GM12878 (cell line): ENCODE data around the gene MAP3K6. TPM values are rescaled to one million over a fixed set of nuclear protein-coding genes. Genes with fewer than 3 reads are reported as not detected.

ENCODE experiments used
- ATAC-seq: fragments of 200-7000 bp; cut with Tn5 transposase; 3 replicates; pipeline ENCODE4 v1.9.1; 2020; ENCODE audit warnings: mild to moderate bottlenecking, moderate library complexity
- BruUV-seq: library from RNA; stranded (reverse); fragments of 400-500 nt; replicated peaks from 2 replicates; lab custom pipeline; 2021; lab: Mats Ljungman, UMichigan
- CTCF ChIA-PET: fragments of 300-600 bp; sonication (Branson Sonifier 250); formaldehyde crosslinking; extraction: SDS; loops from one replicate; lab custom pipeline; 2021; ENCODE audit warnings: inconsistent platforms; lab: Yijun Ruan, JAX
- POLR2A ChIA-PET: fragments of 350-600 bp; formaldehyde crosslinking; extraction: SDS; loops from one replicate; lab custom pipeline; 2021; ENCODE audit warnings: inconsistent platforms; lab: Charles Lee
- RAD21 ChIA-PET: fragments of 300-600 bp; sonication (Branson Sonifier 250); formaldehyde crosslinking; loops from one replicate; lab custom pipeline; 2023; ENCODE audit warnings: antibody characterized with exemption; ENCODE audit not compliant: unreplicated experiment; lab: Charles Lee
- SMC1A ChIA-PET: fragments of 300-600 bp; sonication (Branson Sonifier 250); formaldehyde crosslinking; loops from one replicate; lab custom pipeline; 2023; ENCODE audit not compliant: unreplicated experiment, uncharacterized antibody; lab: Charles Lee
- DNase-seq: peaks from one replicate; pipeline ENCODE4 v3.0.0-alpha.2; 2011; ENCODE audit warnings: low read depth, low spot score
- FAIRE-seq: peaks from 3 replicates; lab custom pipeline; 2011; peaks lifted over from hg19 to GRCh38; lab: Jason Lieb, UNC
- H2AFZ ChIP-seq: 2 replicates; pipeline ENCODE4 v1.6.0; 2011; ENCODE audit warnings: low read depth, low read length, control low read depth; ENCODE audit not compliant: control insufficient read depth
- H3K27ac ChIP-seq: 2 replicates; pipeline ENCODE4 v1.5.1; 2011; ENCODE audit warnings: control low read depth; ENCODE audit not compliant: control insufficient read depth, insufficient read depth
- H3K27me3 ChIP-seq, 2 experiments: replicated peaks in 1 of 2; 2 replicates each; pipeline versions ENCODE4 v1.6.0 to v1.6.1; 2011; ENCODE audit warnings: low read length in 1 of 2; ENCODE audit not compliant: control insufficient read depth in 2 of 2, insufficient read depth in 2 of 2
- H3K36me3 ChIP-seq, 2 experiments: 2 replicates each; pipeline ENCODE4 v1.5.1; 2011; ENCODE audit warnings: low read length in 1 of 2; ENCODE audit not compliant: control insufficient read depth in 2 of 2, insufficient read depth in 2 of 2
- H3K4me1 ChIP-seq: 2 replicates; pipeline ENCODE4 v1.6.1; 2011; ENCODE audit warnings: mild to moderate bottlenecking, low read length, moderate library complexity, mixed read lengths; ENCODE audit not compliant: control insufficient read depth, insufficient read depth
- H3K4me2 ChIP-seq: 2 replicates; pipeline ENCODE4 v1.6.0; 2011; ENCODE audit warnings: control low read depth; ENCODE audit not compliant: control insufficient read depth, insufficient read depth
- H3K4me3 ChIP-seq: fragments of 200-600 bp; sonication (generic); 2 replicates; pipeline ENCODE4 v1.5.1; 2016
- H3K79me2 ChIP-seq: 2 replicates; pipeline ENCODE4 v1.6.0; 2011; ENCODE audit warnings: low read length; ENCODE audit not compliant: control insufficient read depth, insufficient read depth
- H3K9ac ChIP-seq: 2 replicates; pipeline ENCODE4 v1.8.0; 2011; ENCODE audit warnings: low read length, control low read depth, mixed read lengths; ENCODE audit not compliant: control insufficient read depth, insufficient read depth
- H3K9me3 ChIP-seq: replicated peaks from 3 replicates; pipeline ENCODE4 v1.5.1; 2011; ENCODE audit warnings: mild to moderate bottlenecking, low read length; ENCODE audit not compliant: control insufficient read depth, insufficient read depth
- H4K20me1 ChIP-seq: 2 replicates; pipeline ENCODE4 v1.6.0; 2011; ENCODE audit not compliant: control insufficient read depth, insufficient read depth
- FOXK2 ChIP-seq: fragments of 450-650 bp; IDR thresholded peaks from 2 replicates; pipeline ENCODE4 v1.6.1; 2017; ENCODE audit warnings: mild to moderate bottlenecking, moderate library complexity
- FOXM1 ChIP-seq: IDR thresholded peaks from 2 replicates; pipeline ENCODE4 v1.6.1; 2012; ENCODE audit warnings: low read depth, mild to moderate bottlenecking, inconsistent platforms, low read length, moderate library complexity
- JUNB ChIP-seq: IDR thresholded peaks from 2 replicates; pipeline ENCODE4 v1.6.1; 2016; ENCODE audit warnings: antibody characterized with exemption, mild to moderate bottlenecking
- MEF2B ChIP-seq: fragments of 450-650 bp; IDR thresholded peaks from 2 replicates; pipeline ENCODE4 v1.6.1; 2018; ENCODE audit warnings: mild to moderate bottlenecking, moderate library complexity; ENCODE audit not compliant: partially characterized antibody, poor library complexity, severe bottlenecking
- MXI1 ChIP-seq: fragments of 150-350 bp; IDR thresholded peaks from 2 replicates; pipeline ENCODE4 v1.6.1; 2011; ENCODE audit warnings: low read depth, mild to moderate bottlenecking, inconsistent platforms, low read length, improper control_type of control experiment
- NRF1 ChIP-seq: conservative IDR thresholded peaks from 2 replicates; pipeline ENCODE4 v1.6.1; 2011; ENCODE audit warnings: mild to moderate bottlenecking, low read depth, low read length, improper control_type of control experiment
- TBL1XR1 ChIP-seq: IDR thresholded peaks from 2 replicates; pipeline ENCODE4 v1.6.1; 2012; ENCODE audit warnings: low read depth, low read length, improper control_type of control experiment
- WGBS: methylation state at CpG from one replicate; pipeline ENCODE4 v1.1.6; 2016; ENCODE audit warnings: low lambda C conversion rate; ENCODE audit not compliant: insufficient replicate concordance, insufficient coverage; ENCODE audit errors: missing lambda C conversion rate; 5-methylcytosine and 5-hydroxymethylcytosine counted together
- in situ Hi-C: fragments of 300-500 bp; cut with MboI; formaldehyde crosslinking; loops from 9 replicates; pipeline ENCODE4 v1.14.3; 2018; ENCODE audit warnings: mixed read lengths
- intact Hi-C: fragments of 100-400 bp; cut with micrococcal nuclease; formaldehyde crosslinking; loops from one replicate; pipeline ENCODE4 v1.14.2; 2022; ENCODE audit not compliant: unreplicated experiment
- polyA plus RNA-seq, 11 experiments: library from polyadenylated mRNA; depleted of rRNA in 4 of 11; unstranded in 6 of 11; stranded (reverse) in 5 of 11; fragments of >200 nt; fragmentation: Nextera tagmentation in 4 of 11; fragmentation: Illumina TruSeq in 1 of 11; extraction: Ambion mirVana in 4 of 11; extraction: Trizol in 1 of 11; gene quantifications; 1 replicate in 1 of 11; 2 replicates in 10 of 11; pipeline versions ENCODE4 v1.2.1 to v1.2.3, GENCODE V29; 2011 to 2016; ENCODE audit warnings: inconsistent platforms in 2 of 11, missing spikeins in 2 of 11, low read depth in 1 of 11
- small RNA-seq: library from RNA; depleted of rRNA; stranded (forward); fragments of <200 nt; gene quantifications from one replicate; pipeline ENCODE3, GENCODE V24; 2014
- total RNA-seq, 4 experiments: library from RNA; depleted of rRNA in 3 of 4; stranded (reverse); fragments of >200 nt in 3 of 4; fragmentation: Illumina TruSeq in 1 of 4; extraction: Trizol in 1 of 4; gene quantifications; 2 replicates each; pipeline versions ENCODE4 v1.2.1 to v1.2.3, GENCODE V29; 2013 to 2021
- TF ChIP-seq, protein P1 (sequence below): fragments of 450-650 bp; formaldehyde crosslinking; IDR thresholded peaks from 2 replicates; pipeline ENCODE4 v1.4.0; 2022; ENCODE audit warnings: mild to moderate bottlenecking, moderate library complexity
- TF ChIP-seq, protein P2 (sequence below): fragments of 450-650 bp; IDR thresholded peaks from 2 replicates; pipeline ENCODE4 v1.6.1; 2017; ENCODE audit warnings: antibody characterized with exemption, mild to moderate bottlenecking, moderate library complexity

MAP3K6 gene
- total and polyA plus RNA-seq, 10 of the 15 experiments (the other 5 are each of a cell fraction or from before 2014, with no cell fraction given): 0.15 to 3.4 (median 1.2) TPM; not detected in 1

DNA sequence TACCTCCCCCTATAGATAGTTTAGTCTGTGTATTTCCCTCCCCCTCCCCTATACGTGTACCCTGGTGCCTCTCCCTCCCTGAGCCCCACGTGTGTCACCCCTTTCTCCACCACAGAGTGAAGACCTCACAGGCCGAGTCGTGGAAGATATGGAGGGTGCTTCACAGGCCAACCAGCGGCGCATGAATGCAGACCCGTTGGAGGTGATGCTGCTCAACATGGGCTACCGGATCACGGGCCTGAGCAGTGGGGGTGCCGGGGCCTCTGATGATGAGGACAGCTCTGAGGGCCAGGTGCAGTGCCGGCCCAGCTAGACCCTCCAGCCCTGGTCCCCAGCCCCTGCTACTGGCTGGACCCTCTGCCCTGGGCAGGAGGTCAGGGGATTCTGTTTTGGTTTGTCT lies 60.7 kb downstream of the MAP3K6 start:
- H4K20me1 ChIP-seq: no peaks in the 10 kb centered on the region
- ATAC-seq (no peak), FAIRE-seq (no peak), DNase-seq (no peak)
- no peaks in the 10 kb centered on the region for H3K27me3 ChIP-seq
- no peaks in the 10 kb centered on the region for H3K9me3 ChIP-seq
- no peaks in the 10 kb centered on the region for H3K4me1 ChIP-seq
- no peak overlapping the region for H3K4me2 ChIP-seq
- H3K4me3 ChIP-seq: no peak overlapping the region
- peaks cover 0 to 6% of the 10 kb centered on the region in 2 experiments; a peak in 1 of 4 replicates for H3K36me3 ChIP-seq
- no peak overlapping the region for H3K9ac ChIP-seq
- in situ Hi-C loops: no loop called here
- 84% methylated on average over 11 of the region's 11 CpGs for WGBS
- CTCF ChIA-PET: interaction anchor here (1.5 to 3.5 kb wide), 4 partner anchors 10 to 84 kb away, joined by 3 to 9 read pairs (median 6); no protein-coding TSS in a partner anchor
- H3K79me2 ChIP-seq: no peaks in the 10 kb centered on the region
- no peak overlapping the region for H2AFZ ChIP-seq
- intact Hi-C loops: no loop called here
- BruUV-seq: no TSS peak
- no peak overlapping the region for H3K27ac ChIP-seq
- no peak for TF ChIP-seq FOXM1
- no peak for TF ChIP-seq MXI1
- TF ChIP-seq FOXK2: no peak
- no peak for TF ChIP-seq MEF2B
- TF ChIP-seq NRF1: no peak
- no peak for TF ChIP-seq JUNB
- TF ChIP-seq TBL1XR1: no peak
- TF ChIP-seq, protein P1, sequence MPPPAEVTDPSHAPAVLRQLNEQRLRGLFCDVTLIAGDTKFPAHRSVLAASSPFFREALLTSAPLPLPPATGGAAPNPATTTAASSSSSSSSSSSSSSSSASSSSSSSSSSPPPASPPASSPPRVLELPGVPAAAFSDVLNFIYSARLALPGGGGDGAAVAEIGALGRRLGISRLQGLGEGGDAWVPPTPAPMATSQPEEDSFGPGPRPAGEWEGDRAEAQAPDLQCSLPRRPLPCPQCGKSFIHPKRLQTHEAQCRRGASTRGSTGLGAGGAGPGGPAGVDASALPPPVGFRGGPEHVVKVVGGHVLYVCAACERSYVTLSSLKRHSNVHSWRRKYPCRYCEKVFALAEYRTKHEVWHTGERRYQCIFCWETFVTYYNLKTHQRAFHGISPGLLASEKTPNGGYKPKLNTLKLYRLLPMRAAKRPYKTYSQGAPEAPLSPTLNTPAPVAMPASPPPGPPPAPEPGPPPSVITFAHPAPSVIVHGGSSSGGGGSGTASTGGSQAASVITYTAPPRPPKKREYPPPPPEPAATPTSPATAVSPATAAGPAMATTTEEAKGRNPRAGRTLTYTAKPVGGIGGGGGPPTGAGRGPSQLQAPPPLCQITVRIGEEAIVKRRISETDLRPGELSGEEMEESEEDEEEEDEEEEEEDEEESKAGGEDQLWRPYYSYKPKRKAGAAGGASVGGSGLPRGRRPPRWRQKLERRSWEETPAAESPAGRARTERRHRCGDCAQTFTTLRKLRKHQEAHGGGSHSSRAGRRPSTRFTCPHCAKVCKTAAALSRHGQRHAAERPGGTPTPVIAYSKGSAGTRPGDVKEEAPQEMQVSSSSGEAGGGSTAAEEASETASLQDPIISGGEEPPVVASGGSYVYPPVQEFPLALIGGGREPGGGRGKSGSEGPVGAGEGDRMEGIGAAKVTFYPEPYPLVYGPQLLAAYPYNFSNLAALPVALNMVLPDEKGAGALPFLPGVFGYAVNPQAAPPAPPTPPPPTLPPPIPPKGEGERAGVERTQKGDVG (CRISPR knock-in tag): no peak
- TF ChIP-seq, protein P2, sequence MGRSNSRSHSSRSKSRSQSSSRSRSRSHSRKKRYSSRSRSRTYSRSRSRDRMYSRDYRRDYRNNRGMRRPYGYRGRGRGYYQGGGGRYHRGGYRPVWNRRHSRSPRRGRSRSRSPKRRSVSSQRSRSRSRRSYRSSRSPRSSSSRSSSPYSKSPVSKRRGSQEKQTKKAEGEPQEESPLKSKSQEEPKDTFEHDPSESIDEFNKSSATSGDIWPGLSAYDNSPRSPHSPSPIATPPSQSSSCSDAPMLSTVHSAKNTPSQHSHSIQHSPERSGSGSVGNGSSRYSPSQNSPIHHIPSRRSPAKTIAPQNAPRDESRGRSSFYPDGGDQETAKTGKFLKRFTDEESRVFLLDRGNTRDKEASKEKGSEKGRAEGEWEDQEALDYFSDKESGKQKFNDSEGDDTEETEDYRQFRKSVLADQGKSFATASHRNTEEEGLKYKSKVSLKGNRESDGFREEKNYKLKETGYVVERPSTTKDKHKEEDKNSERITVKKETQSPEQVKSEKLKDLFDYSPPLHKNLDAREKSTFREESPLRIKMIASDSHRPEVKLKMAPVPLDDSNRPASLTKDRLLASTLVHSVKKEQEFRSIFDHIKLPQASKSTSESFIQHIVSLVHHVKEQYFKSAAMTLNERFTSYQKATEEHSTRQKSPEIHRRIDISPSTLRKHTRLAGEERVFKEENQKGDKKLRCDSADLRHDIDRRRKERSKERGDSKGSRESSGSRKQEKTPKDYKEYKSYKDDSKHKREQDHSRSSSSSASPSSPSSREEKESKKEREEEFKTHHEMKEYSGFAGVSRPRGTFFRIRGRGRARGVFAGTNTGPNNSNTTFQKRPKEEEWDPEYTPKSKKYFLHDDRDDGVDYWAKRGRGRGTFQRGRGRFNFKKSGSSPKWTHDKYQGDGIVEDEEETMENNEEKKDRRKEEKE: no peak
- TF ChIP-seq, all 136 proteins: peak for 0
- ChIA-PET POLR2A (no interaction called here), SMC1A (interaction anchor here (1.0 to 1.4 kb wide), 2 partner anchors 8 to 51 kb away, joined by 3 read pairs; no protein-coding TSS in a partner anchor), RAD21 (interaction anchor here (1.2 kb wide), 1 partner anchor 89 kb away, joined by 4 read pairs; no protein-coding TSS in a partner anchor)

Small RNA genes within 50 kb of the gene (small RNA-seq; reads per million reads assigned to genes)
- gene RNU6-48P: not detected

Other genes with a start within 250 kb of the MAP3K6 start
Only the 7 nearest of the 9 such genes appear.
- 14.2 and 15.4 TPM in 2 replicates for gene WDTC1, start 132.3 kb downstream of the MAP3K6 start, total RNA-seq (2014; rRNA removed)
- 8.0 and 8.2 TPM in 2 replicates for gene WDTC1, start 132.3 kb downstream of the MAP3K6 start, total RNA-seq (2014; rRNA removed; fragmentation: Illumina TruSeq; extraction: Trizol)
- gene WDTC1, start 132.3 kb downstream of the MAP3K6 start, total RNA-seq (2021): 28.7 and 30.3 TPM in 2 replicates
- gene WDTC1, start 132.3 kb downstream of the MAP3K6 start, polyA plus RNA-seq (2011; rRNA removed): 3.1 and 7.2 TPM in 2 replicates
- gene WDTC1, start 132.3 kb downstream of the MAP3K6 start, polyA plus RNA-seq (2014; fragmentation: Illumina TruSeq; extraction: Trizol): 12.6 and 19.0 TPM in 2 replicates
- under 1 TPM; 0.21 to 0.26 TPM for gene WDTC1, start 132.3 kb downstream of the MAP3K6 start, polyA plus RNA-seq (2014; fragmentation: Nextera tagmentation; extraction: Ambion mirVana)
- gene WDTC1, start 132.3 kb downstream of the MAP3K6 start, polyA plus RNA-seq (2014; rRNA removed): 15.1 and 17.3 TPM in 2 replicates
- 1 to 10 TPM; 2.8 to 3.7 TPM for gene WDTC1, start 132.3 kb downstream of the MAP3K6 start, polyA plus RNA-seq (2016; fragmentation: Nextera tagmentation; extraction: Ambion mirVana)
- gene TMEM222, start 44.8 kb downstream of the MAP3K6 start, total RNA-seq (2014; rRNA removed): 29.1 and 38.0 TPM in 2 replicates
- gene TMEM222, start 44.8 kb downstream of the MAP3K6 start, total RNA-seq (2014; rRNA removed; fragmentation: Illumina TruSeq; extraction: Trizol): 22.5 and 23.9 TPM in 2 replicates
- gene TMEM222, start 44.8 kb downstream of the MAP3K6 start, total RNA-seq (2021): 39.3 TPM in 2 replicates
- gene TMEM222, start 44.8 kb downstream of the MAP3K6 start, polyA plus RNA-seq (2011; rRNA removed): 12.5 and 27.5 TPM in 2 replicates
- gene TMEM222, start 44.8 kb downstream of the MAP3K6 start, polyA plus RNA-seq (2014; fragmentation: Illumina TruSeq; extraction: Trizol): 11.4 and 32.9 TPM in 2 replicates
- 1 to 10 TPM; 3.8 to 7.8 TPM for gene TMEM222, start 44.8 kb downstream of the MAP3K6 start, polyA plus RNA-seq (2014; fragmentation: Nextera tagmentation; extraction: Ambion mirVana)
- 43.5 and 53.2 TPM in 2 replicates for gene TMEM222, start 44.8 kb downstream of the MAP3K6 start, polyA plus RNA-seq (2014; rRNA removed)
- gene TMEM222, start 44.8 kb downstream of the MAP3K6 start, polyA plus RNA-seq (2016; fragmentation: Nextera tagmentation; extraction: Ambion mirVana): 10 to 100 TPM; 41.1 to 42.4 TPM
- gene SYTL1, start 24.9 kb downstream of the MAP3K6 start, total RNA-seq (2014; rRNA removed): 37.2 and 42.5 TPM in 2 replicates
- gene SYTL1, start 24.9 kb downstream of the MAP3K6 start, total RNA-seq (2014; rRNA removed; fragmentation: Illumina TruSeq; extraction: Trizol): 6.2 and 8.1 TPM in 2 replicates
- gene SYTL1, start 24.9 kb downstream of the MAP3K6 start, total RNA-seq (2021): 37.5 and 38.6 TPM in 2 replicates
- gene SYTL1, start 24.9 kb downstream of the MAP3K6 start, polyA plus RNA-seq (2011; rRNA removed): 1.5 and 2.7 TPM in 2 replicates
- gene SYTL1, start 24.9 kb downstream of the MAP3K6 start, polyA plus RNA-seq (2014; fragmentation: Illumina TruSeq; extraction: Trizol): 1.2 and 3.7 TPM in 2 replicates
- gene SYTL1, start 24.9 kb downstream of the MAP3K6 start, polyA plus RNA-seq (2014; fragmentation: Nextera tagmentation; extraction: Ambion mirVana): 1 to 10 TPM in 1 of 2 experiments, under 1 TPM in 1; 0.72 to 3.5 TPM
- 45.6 and 59.4 TPM in 2 replicates for gene SYTL1, start 24.9 kb downstream of the MAP3K6 start, polyA plus RNA-seq (2014; rRNA removed)
- gene SYTL1, start 24.9 kb downstream of the MAP3K6 start, polyA plus RNA-seq (2016; fragmentation: Nextera tagmentation; extraction: Ambion mirVana): 10 to 100 TPM; 21.5 to 33.9 TPM
- not detected in 2 replicates for gene FCN3, start 7.9 kb upstream of the MAP3K6 start, total RNA-seq (2014; rRNA removed)
- gene FCN3, start 7.9 kb upstream of the MAP3K6 start, total RNA-seq (2014; rRNA removed; fragmentation: Illumina TruSeq; extraction: Trizol): not detected in 2 replicates
- 0.28 and 0.32 TPM in 2 replicates for gene FCN3, start 7.9 kb upstream of the MAP3K6 start, total RNA-seq (2021)
- gene FCN3, start 7.9 kb upstream of the MAP3K6 start, polyA plus RNA-seq (2011; rRNA removed): not detected in 2 replicates
- not detected in 2 replicates for gene FCN3, start 7.9 kb upstream of the MAP3K6 start, polyA plus RNA-seq (2014; fragmentation: Illumina TruSeq; extraction: Trizol)
- not detected for gene FCN3, start 7.9 kb upstream of the MAP3K6 start, polyA plus RNA-seq (2014; fragmentation: Nextera tagmentation; extraction: Ambion mirVana)
- not detected in 2 replicates for gene FCN3, start 7.9 kb upstream of the MAP3K6 start, polyA plus RNA-seq (2014; rRNA removed)
- gene FCN3, start 7.9 kb upstream of the MAP3K6 start, polyA plus RNA-seq (2016; fragmentation: Nextera tagmentation; extraction: Ambion mirVana): not detected
- not detected in 2 replicates for gene CD164L2, start 16.4 kb upstream of the MAP3K6 start, total RNA-seq (2014; rRNA removed)
- not detected in 2 replicates for gene CD164L2, start 16.4 kb upstream of the MAP3K6 start, total RNA-seq (2014; rRNA removed; fragmentation: Illumina TruSeq; extraction: Trizol)
- gene CD164L2, start 16.4 kb upstream of the MAP3K6 start, total RNA-seq (2021): not detected in 2 replicates
- not detected in 2 replicates for gene CD164L2, start 16.4 kb upstream of the MAP3K6 start, polyA plus RNA-seq (2011; rRNA removed)
- gene CD164L2, start 16.4 kb upstream of the MAP3K6 start, polyA plus RNA-seq (2014; fragmentation: Illumina TruSeq; extraction: Trizol): not detected in 2 replicates
- not detected for gene CD164L2, start 16.4 kb upstream of the MAP3K6 start, polyA plus RNA-seq (2014; fragmentation: Nextera tagmentation; extraction: Ambion mirVana)
- not detected in 2 replicates for gene CD164L2, start 16.4 kb upstream of the MAP3K6 start, polyA plus RNA-seq (2014; rRNA removed)
- not detected for gene CD164L2, start 16.4 kb upstream of the MAP3K6 start, polyA plus RNA-seq (2016; fragmentation: Nextera tagmentation; extraction: Ambion mirVana)
- 0.16 and 0.45 TPM in 2 replicates for gene GPR3, start 25.7 kb upstream of the MAP3K6 start, total RNA-seq (2014; rRNA removed)
- 0.14 TPM in 1 of 2 replicates, not detected in the other for gene GPR3, start 25.7 kb upstream of the MAP3K6 start, total RNA-seq (2014; rRNA removed; fragmentation: Illumina TruSeq; extraction: Trizol)
- 0.33 and 0.56 TPM in 2 replicates for gene GPR3, start 25.7 kb upstream of the MAP3K6 start, total RNA-seq (2021)
- 0.48 and 1.4 TPM in 2 replicates for gene GPR3, start 25.7 kb upstream of the MAP3K6 start, polyA plus RNA-seq (2011; rRNA removed)
- 0.40 and 0.57 TPM in 2 replicates for gene GPR3, start 25.7 kb upstream of the MAP3K6 start, polyA plus RNA-seq (2014; fragmentation: Illumina TruSeq; extraction: Trizol)
- gene GPR3, start 25.7 kb upstream of the MAP3K6 start, polyA plus RNA-seq (2014; fragmentation: Nextera tagmentation; extraction: Ambion mirVana): not detected
- gene GPR3, start 25.7 kb upstream of the MAP3K6 start, polyA plus RNA-seq (2014; rRNA removed): 0.44 and 0.63 TPM in 2 replicates
- under 1 TPM; 0.72 to 0.96 TPM for gene GPR3, start 25.7 kb upstream of the MAP3K6 start, polyA plus RNA-seq (2016; fragmentation: Nextera tagmentation; extraction: Ambion mirVana)
- gene WASF2, start 123.2 kb upstream of the MAP3K6 start, total RNA-seq (2014; rRNA removed): 13.5 and 15.6 TPM in 2 replicates
- gene WASF2, start 123.2 kb upstream of the MAP3K6 start, total RNA-seq (2014; rRNA removed; fragmentation: Illumina TruSeq; extraction: Trizol): 18.4 TPM in 2 replicates
- 111 and 112 TPM in 2 replicates for gene WASF2, start 123.2 kb upstream of the MAP3K6 start, total RNA-seq (2021)
- gene WASF2, start 123.2 kb upstream of the MAP3K6 start, polyA plus RNA-seq (2011; rRNA removed): 20.9 and 40.8 TPM in 2 replicates
- 67.6 and 74.8 TPM in 2 replicates for gene WASF2, start 123.2 kb upstream of the MAP3K6 start, polyA plus RNA-seq (2014; fragmentation: Illumina TruSeq; extraction: Trizol)
- 1 to 10 TPM; 7.0 to 9.3 TPM for gene WASF2, start 123.2 kb upstream of the MAP3K6 start, polyA plus RNA-seq (2014; fragmentation: Nextera tagmentation; extraction: Ambion mirVana)
- 33.4 and 43.0 TPM in 2 replicates for gene WASF2, start 123.2 kb upstream of the MAP3K6 start, polyA plus RNA-seq (2014; rRNA removed)
- 100 to 1,000 TPM in 1 of 2 experiments, 10 to 100 TPM in 1; 98.6 to 103 TPM for gene WASF2, start 123.2 kb upstream of the MAP3K6 start, polyA plus RNA-seq (2016; fragmentation: Nextera tagmentation; extraction: Ambion mirVana)